H9 (cell line): ENCODE results near the gene GPR21. TPM values are rescaled to one million over a fixed set of nuclear protein-coding genes. Genes with fewer than 3 reads are reported as not detected.

Experiments used
- DNase-seq: peaks from one replicate; pipeline ENCODE4 v3.0.0-alpha.2; 2017
- H2AFZ ChIP-seq: one replicate; pipeline ENCODE4 v1.6.1; 2013; ENCODE audit warnings: mild to moderate bottlenecking, low read length, control low read depth, moderate library complexity
- H2AK5ac ChIP-seq: 2 replicates; pipeline ENCODE4 v1.6.1; 2013; ENCODE audit warnings: low read length, control low read depth, mixed read lengths; ENCODE audit not compliant: insufficient read length
- H2BK120ac ChIP-seq: one replicate; pipeline ENCODE4 v1.6.1; 2013; ENCODE audit warnings: low read depth, mild to moderate bottlenecking, low read length, control low read depth, inconsistent platforms; ENCODE audit not compliant: poor library complexity, severe bottlenecking
- H2BK12ac ChIP-seq: 2 replicates; pipeline ENCODE4 v1.6.1; 2013; ENCODE audit warnings: low read length, control low read depth, mixed read lengths, low read depth; ENCODE audit not compliant: insufficient read length
- H2BK15ac ChIP-seq: 2 replicates; pipeline ENCODE4 v1.6.1; 2013; ENCODE audit warnings: low read depth, low read length, control low read depth
- H2BK20ac ChIP-seq: one replicate; pipeline ENCODE4 v1.6.1; 2013; ENCODE audit warnings: low read depth, mild to moderate bottlenecking, low read length, control low read depth, inconsistent platforms; ENCODE audit not compliant: poor library complexity, severe bottlenecking
- H2BK5ac ChIP-seq: 2 replicates; pipeline ENCODE4 v1.6.1; 2013; ENCODE audit warnings: low read length, control low read depth, mixed read lengths; ENCODE audit not compliant: insufficient read length
- H3K14ac ChIP-seq: 2 replicates; pipeline ENCODE4 v1.6.1; 2013; ENCODE audit warnings: low read length, control low read depth; ENCODE audit not compliant: insufficient read depth
- H3K18ac ChIP-seq: 2 replicates; pipeline ENCODE4 v1.6.1; 2013; ENCODE audit warnings: low read depth, mild to moderate bottlenecking, mixed read lengths, low read length, control low read depth; ENCODE audit not compliant: insufficient read length
- H3K23ac ChIP-seq: 2 replicates; pipeline ENCODE4 v1.6.1; 2013; ENCODE audit warnings: low read length, control low read depth, mixed read lengths, low read depth; ENCODE audit not compliant: insufficient read length
- H3K23me2 ChIP-seq: 2 replicates; pipeline ENCODE4 v1.6.1; 2013; ENCODE audit warnings: low read depth, mild to moderate bottlenecking, mixed read lengths, low read length, control low read depth; ENCODE audit not compliant: insufficient read length, poor library complexity, severe bottlenecking
- H3K27ac ChIP-seq: 2 replicates; pipeline ENCODE4 v1.5.1; 2013; ENCODE audit warnings: low read length, control low read depth, mixed read lengths, low read depth; ENCODE audit not compliant: insufficient read length
- H3K27me3 ChIP-seq: 2 replicates; pipeline ENCODE4 v1.6.1; 2013; ENCODE audit warnings: low read length, control low read depth, inconsistent platforms; ENCODE audit not compliant: insufficient read depth
- H3K4ac ChIP-seq: 2 replicates; pipeline ENCODE4 v1.6.1; 2013; ENCODE audit warnings: low read depth, mild to moderate bottlenecking, control low read depth, inconsistent platforms, low read length, moderate library complexity
- H3K4me1 ChIP-seq: 2 replicates; pipeline ENCODE4 v1.6.1; 2013; ENCODE audit warnings: low read length, control low read depth, inconsistent platforms; ENCODE audit not compliant: insufficient read depth
- H3K4me2 ChIP-seq: 2 replicates; pipeline ENCODE4 v1.6.1; 2013; ENCODE audit warnings: low read length, control low read depth, mixed read lengths; ENCODE audit not compliant: insufficient read length, insufficient read depth
- H3K56ac ChIP-seq: 2 replicates; pipeline ENCODE4 v1.6.1; 2013; ENCODE audit warnings: low read depth, mild to moderate bottlenecking, mixed read lengths, low read length, control low read depth; ENCODE audit not compliant: insufficient read length
- H3K79me1 ChIP-seq: 2 replicates; pipeline ENCODE4 v1.6.1; 2013; ENCODE audit warnings: low read depth, mild to moderate bottlenecking, moderate library complexity, low read length, control low read depth, inconsistent platforms; ENCODE audit not compliant: insufficient read depth, poor library complexity, severe bottlenecking
- H3K79me2 ChIP-seq: 2 replicates; pipeline ENCODE4 v1.6.1; 2013; ENCODE audit warnings: low read length, control low read depth, inconsistent platforms; ENCODE audit not compliant: insufficient read depth
- H3K9ac ChIP-seq: 2 replicates; pipeline ENCODE4 v1.6.1; 2013; ENCODE audit warnings: low read length, control low read depth, mixed read lengths; ENCODE audit not compliant: insufficient read length; ENCODE audit errors: extremely low read depth
- H3K9me3 ChIP-seq: one replicate; pipeline ENCODE4 v1.6.1; 2013; ENCODE audit warnings: low read depth, low read length, inconsistent platforms; ENCODE audit not compliant: control insufficient read depth
- H3T11ph ChIP-seq: one replicate; pipeline ENCODE4 v1.6.1; 2013; ENCODE audit warnings: mild to moderate bottlenecking, low read length, control low read depth, inconsistent platforms
- H4K20me1 ChIP-seq: one replicate; pipeline ENCODE4 v1.6.1; 2013; ENCODE audit not compliant: control insufficient read depth, insufficient read length, insufficient read depth
- H4K5ac ChIP-seq: 2 replicates; pipeline ENCODE4 v1.6.1; 2013; ENCODE audit warnings: low read depth, mild to moderate bottlenecking, mixed read lengths, low read length, control low read depth; ENCODE audit not compliant: insufficient read length
- H4K8ac ChIP-seq: replicated peaks from 2 replicates; pipeline ENCODE4 v1.6.1; 2013; ENCODE audit warnings: low read length, control low read depth, mixed read lengths, low read depth; ENCODE audit not compliant: insufficient read length
- H4K91ac ChIP-seq: 2 replicates; pipeline ENCODE4 v1.6.1; 2013; ENCODE audit warnings: low read depth, mild to moderate bottlenecking, moderate library complexity, mixed read lengths, low read length, control low read depth; ENCODE audit not compliant: insufficient read length
- H3K27ac Mint-ChIP-seq, 3 experiments: 2 replicates in 2 of 3; 3 replicates in 1 of 3; pipeline ENCODE4 v1.8.0; 2020 to 2021; ENCODE audit warnings: mixed read lengths in 3 of 3, mild to moderate bottlenecking in 1 of 3, moderate library complexity in 1 of 3
- H3K27me3 Mint-ChIP-seq: 2 replicates; pipeline ENCODE4 v1.8.0; 2021; ENCODE audit warnings: low read depth, mild to moderate bottlenecking, moderate library complexity, mixed read lengths
- H3K36me3 Mint-ChIP-seq, 3 experiments: 2 replicates in 2 of 3; 3 replicates in 1 of 3; pipeline ENCODE4 v1.8.0; 2020 to 2021; ENCODE audit warnings: low read depth in 3 of 3, mixed read lengths in 3 of 3; ENCODE audit not compliant: insufficient read depth in 1 of 3
- H3K4me1 Mint-ChIP-seq, 2 experiments: 2 replicates each; pipeline ENCODE4 v1.8.0; 2020; ENCODE audit warnings: mixed read lengths in 2 of 2
- H3K4me3 Mint-ChIP-seq, 2 experiments: 2 replicates in 1 of 2; 3 replicates in 1 of 2; pipeline ENCODE4 v1.8.0; 2020 to 2021; ENCODE audit warnings: mild to moderate bottlenecking in 2 of 2, mixed read lengths in 2 of 2, moderate library complexity in 1 of 2
- H3K9me3 Mint-ChIP-seq, 2 experiments: 2 replicates in 1 of 2; 3 replicates in 1 of 2; pipeline ENCODE4 v1.8.0; 2020; ENCODE audit warnings: mild to moderate bottlenecking in 2 of 2, mixed read lengths in 2 of 2, moderate library complexity in 1 of 2
- WGBS: extraction: QIAGEN DNeasy Blood & Tissue Kit; methylation state at CpG from one replicate; pipeline ENCODE4 v1.1.7; 2013; ENCODE audit warnings: missing lambda C conversion rate, low lambda C conversion rate, mixed read lengths; ENCODE audit not compliant: insufficient read length; ENCODE audit errors: extremely low coverage; 5-methylcytosine and 5-hydroxymethylcytosine counted together
- total RNA-seq: library from RNA; stranded (reverse); gene quantifications from 2 replicates; pipeline ENCODE4 v1.2.1, GENCODE V29; 2021
- TF ChIP-seq, protein P1 (sequence below): fragments of 200-600 bp; sonication (generic); conservative IDR thresholded peaks from 3 replicates; pipeline ENCODE4 v1.8.0; 2021; ENCODE audit warnings: antibody characterized with exemption, mild to moderate bottlenecking

Gene GPR21
- total RNA-seq, 1 experiment from 2014 or later, result 0.87 TPM

- Histone ChIP-seq H2BK12ac (no peak overlapping the region), H3K27ac (no peak overlapping the region), H4K5ac (no peak overlapping the region), H3K23me2 (no peaks in the 10 kb centered on the region), H2AK5ac (no peak overlapping the region), H3K14ac (no peak overlapping the region), H3K18ac (no peak overlapping the region), H3K56ac (no peak overlapping the region), H3K4me1 (no peaks in the 10 kb centered on the region), H3K27me3 (no peaks in the 10 kb centered on the region), H3K9ac (no peak overlapping the region), H3K79me1 (no peaks in the 10 kb centered on the region), H2AFZ (no peak overlapping the region), H3K4ac (no peak overlapping the region), H2BK15ac (no peak overlapping the region), H3T11ph (no peak overlapping the region), H2BK5ac (no peak overlapping the region), H4K8ac (no peak overlapping the region), H3K23ac (no peak overlapping the region), H2BK20ac (no peak overlapping the region), H3K9me3 (no peaks in the 10 kb centered on the region), H3K4me2 (no peak overlapping the region), H4K91ac (no peak overlapping the region), H2BK120ac (no peak overlapping the region), H3K79me2 (no peaks in the 10 kb centered on the region), H4K20me1 (no peaks in the 10 kb centered on the region)
- peaks cover 6 to 33% (median 32%) of the 10 kb centered on the region in 3 experiments; a peak in 5 of 7 replicates for H3K36me3 Mint-ChIP-seq
- TF ChIP-seq, protein P1, sequence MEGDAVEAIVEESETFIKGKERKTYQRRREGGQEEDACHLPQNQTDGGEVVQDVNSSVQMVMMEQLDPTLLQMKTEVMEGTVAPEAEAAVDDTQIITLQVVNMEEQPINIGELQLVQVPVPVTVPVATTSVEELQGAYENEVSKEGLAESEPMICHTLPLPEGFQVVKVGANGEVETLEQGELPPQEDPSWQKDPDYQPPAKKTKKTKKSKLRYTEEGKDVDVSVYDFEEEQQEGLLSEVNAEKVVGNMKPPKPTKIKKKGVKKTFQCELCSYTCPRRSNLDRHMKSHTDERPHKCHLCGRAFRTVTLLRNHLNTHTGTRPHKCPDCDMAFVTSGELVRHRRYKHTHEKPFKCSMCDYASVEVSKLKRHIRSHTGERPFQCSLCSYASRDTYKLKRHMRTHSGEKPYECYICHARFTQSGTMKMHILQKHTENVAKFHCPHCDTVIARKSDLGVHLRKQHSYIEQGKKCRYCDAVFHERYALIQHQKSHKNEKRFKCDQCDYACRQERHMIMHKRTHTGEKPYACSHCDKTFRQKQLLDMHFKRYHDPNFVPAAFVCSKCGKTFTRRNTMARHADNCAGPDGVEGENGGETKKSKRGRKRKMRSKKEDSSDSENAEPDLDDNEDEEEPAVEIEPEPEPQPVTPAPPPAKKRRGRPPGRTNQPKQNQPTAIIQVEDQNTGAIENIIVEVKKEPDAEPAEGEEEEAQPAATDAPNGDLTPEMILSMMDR, result no peak
- no peaks in the 10 kb centered on the region for H3K9me3 Mint-ChIP-seq
- no peak for DNase-seq
- H3K4me1 Mint-ChIP-seq, result peaks cover 5 to 7% of the 10 kb centered on the region in 2 experiments
- no peak overlapping the region; a peak in 1 of 5 replicates for H3K4me3 Mint-ChIP-seq
- no CpG with 5 or more reads among the region's 2 CpGs for WGBS
- no peaks in the 10 kb centered on the region for H3K27me3 Mint-ChIP-seq
- H3K27ac Mint-ChIP-seq, result no peak overlapping the region
These were observed 29.7 kb downstream of the GPR21 start for GRCh38 chr9:123063177-123063598.
